ENCODE results near the gene ITGA5.

- no peak for TF ChIP-seq EZH2 (IDR thresholded peaks at IDR 0.05; ENCODE audit: borderline replicate concordance, low read depth, low read length, poor library complexity, severe bottlenecking)
- peak; percentile 87 for TF ChIP-seq CTCF (conservative IDR thresholded peaks at IDR 0.05; ENCODE audit: low read depth, low read length)
Measured at GRCh38 chr12:54439521-54440255, 20.6 kb upstream of the ITGA5 start.

Data from A673 (cell line).